Smooth muscle cell (in vitro differentiated cells): ENCODE measurements around the gene TMEM200A. TPM values are rescaled to one million over a fixed set of nuclear protein-coding genes. Genes with fewer than 3 reads are reported as not detected.

Experiments used
- DNase-seq: peaks from one replicate; lab custom pipeline; 2025; ENCODE audit not compliant: unreplicated experiment; lab: John Stamatoyannopoulos, UW
- H2AFZ ChIP-seq: fragments of 200-600 bp; sonication (generic); 2 replicates; pipeline ENCODE4 v1.6.0; 2016; ENCODE audit warnings: antibody characterized with exemption, low read depth, mild to moderate bottlenecking
- H3F3A ChIP-seq: fragments of 200-600 bp; sonication (generic); 2 replicates; pipeline ENCODE4 v1.6.0; 2017; ENCODE audit warnings: antibody characterized with exemption, low read depth
- H3K27ac ChIP-seq: fragments of 200-600 bp; sonication (generic); 2 replicates; pipeline ENCODE4 v1.5.1; 2016; ENCODE audit warnings: low read depth, mild to moderate bottlenecking
- H3K27me3 ChIP-seq: fragments of 200-600 bp; sonication (generic); 2 replicates; pipeline ENCODE4 v1.6.1; 2016; ENCODE audit warnings: low read depth, mild to moderate bottlenecking
- H3K36me3 ChIP-seq: fragments of 200-600 bp; sonication (generic); 2 replicates; pipeline ENCODE4 v1.5.1; 2016; ENCODE audit warnings: low read depth
- H3K4me1 ChIP-seq: fragments of 200-600 bp; sonication (generic); 2 replicates; pipeline ENCODE4 v1.5.1; 2016; ENCODE audit warnings: low read depth
- H3K4me2 ChIP-seq: fragments of 200-600 bp; sonication (generic); 2 replicates; pipeline ENCODE4 v1.6.0; 2016; ENCODE audit warnings: mild to moderate bottlenecking
- H3K4me3 ChIP-seq: fragments of 200-600 bp; sonication (generic); 2 replicates; pipeline ENCODE4 v1.5.1; 2016; ENCODE audit warnings: mild to moderate bottlenecking
- H3K79me2 ChIP-seq: fragments of 200-600 bp; sonication (generic); 2 replicates; pipeline ENCODE4 v1.6.0; 2016; ENCODE audit warnings: low read depth, mild to moderate bottlenecking
- H3K9ac ChIP-seq: fragments of 200-600 bp; sonication (generic); 2 replicates; pipeline ENCODE4 v1.6.0; 2016; ENCODE audit warnings: low read depth
- H3K9me3 ChIP-seq: fragments of 200-600 bp; sonication (generic); replicated peaks from 2 replicates; pipeline ENCODE4 v1.5.1; 2016; ENCODE audit warnings: low read depth
- H4K20me1 ChIP-seq: fragments of 200-600 bp; sonication (generic); 2 replicates; pipeline ENCODE4 v1.6.0; 2016; ENCODE audit warnings: low read depth
- WGBS: methylation state at CpG from one replicate; pipeline ENCODE4 v1.1.7; 2016; ENCODE audit warnings: low lambda C conversion rate; 5-methylcytosine and 5-hydroxymethylcytosine counted together
- polyA plus RNA-seq: library from polyadenylated mRNA; unstranded; fragments of >200 nt; fragmentation: Nextera tagmentation; extraction: Ambion mirVana; gene quantifications from 2 replicates; pipeline ENCODE4 v1.2.1, GENCODE V29; 2016
- total RNA-seq: library from RNA; depleted of rRNA; stranded (reverse); fragments of >200 nt; gene quantifications from 2 replicates; pipeline ENCODE4 v1.2.3, GENCODE V29; 2014
- TF ChIP-seq, protein P1 (sequence below): fragments of 200-600 bp; sonication (generic); IDR thresholded peaks from 2 replicates; pipeline ENCODE4 v1.5.1; 2017; ENCODE audit warnings: borderline replicate concordance, mild to moderate bottlenecking, antibody characterized with exemption; ENCODE audit not compliant: insufficient read depth, poor library complexity, severe bottlenecking

TMEM200A gene
- total and polyA plus RNA-seq, 2 experiments from 2014 or later = 84.7 to 116 TPM

DNA sequence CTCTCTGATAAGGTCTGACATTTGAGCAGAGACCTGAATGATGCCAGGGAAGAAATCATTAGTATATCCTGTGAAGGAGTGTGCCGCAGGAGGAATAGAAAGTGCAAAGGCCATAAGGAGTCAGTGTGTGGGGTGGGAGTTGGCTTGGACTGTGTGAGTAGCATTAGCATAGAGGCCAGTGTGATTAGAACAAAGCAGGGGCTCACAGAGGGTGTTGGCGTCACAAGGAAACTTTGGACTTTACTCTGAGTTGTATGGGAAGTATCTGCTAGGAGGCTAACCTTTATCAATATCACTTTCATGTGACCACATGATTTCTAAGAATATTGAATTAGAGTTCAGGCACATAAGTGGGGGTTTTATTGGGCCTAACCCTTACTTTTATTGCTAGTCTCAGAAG lies 12.1 kb downstream of the TMEM200A start:
- H3K4me1 ChIP-seq = no peaks in the 10 kb centered on the region
- H4K20me1 ChIP-seq = peaks cover 99% of the 10 kb centered on the region
- H3K36me3 ChIP-seq = no peaks in the 10 kb centered on the region
- no peak overlapping the region for H3K9ac ChIP-seq
- H3K9me3 ChIP-seq = no peaks in the 10 kb centered on the region
- H3K4me3 ChIP-seq = no peak overlapping the region
- no peaks in the 10 kb centered on the region for H3K27me3 ChIP-seq
- no peak overlapping the region for H2AFZ ChIP-seq
- no peak for DNase-seq
- TF ChIP-seq, protein P1, sequence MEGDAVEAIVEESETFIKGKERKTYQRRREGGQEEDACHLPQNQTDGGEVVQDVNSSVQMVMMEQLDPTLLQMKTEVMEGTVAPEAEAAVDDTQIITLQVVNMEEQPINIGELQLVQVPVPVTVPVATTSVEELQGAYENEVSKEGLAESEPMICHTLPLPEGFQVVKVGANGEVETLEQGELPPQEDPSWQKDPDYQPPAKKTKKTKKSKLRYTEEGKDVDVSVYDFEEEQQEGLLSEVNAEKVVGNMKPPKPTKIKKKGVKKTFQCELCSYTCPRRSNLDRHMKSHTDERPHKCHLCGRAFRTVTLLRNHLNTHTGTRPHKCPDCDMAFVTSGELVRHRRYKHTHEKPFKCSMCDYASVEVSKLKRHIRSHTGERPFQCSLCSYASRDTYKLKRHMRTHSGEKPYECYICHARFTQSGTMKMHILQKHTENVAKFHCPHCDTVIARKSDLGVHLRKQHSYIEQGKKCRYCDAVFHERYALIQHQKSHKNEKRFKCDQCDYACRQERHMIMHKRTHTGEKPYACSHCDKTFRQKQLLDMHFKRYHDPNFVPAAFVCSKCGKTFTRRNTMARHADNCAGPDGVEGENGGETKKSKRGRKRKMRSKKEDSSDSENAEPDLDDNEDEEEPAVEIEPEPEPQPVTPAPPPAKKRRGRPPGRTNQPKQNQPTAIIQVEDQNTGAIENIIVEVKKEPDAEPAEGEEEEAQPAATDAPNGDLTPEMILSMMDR = no peak
- H3F3A ChIP-seq = no peaks in the 10 kb centered on the region
- H3K27ac ChIP-seq = no peak overlapping the region
- peaks cover 99% of the 10 kb centered on the region for H3K79me2 ChIP-seq
- 95% methylated on average over 2 of the region's 2 CpGs for WGBS
- no peak overlapping the region for H3K4me2 ChIP-seq

DNA sequence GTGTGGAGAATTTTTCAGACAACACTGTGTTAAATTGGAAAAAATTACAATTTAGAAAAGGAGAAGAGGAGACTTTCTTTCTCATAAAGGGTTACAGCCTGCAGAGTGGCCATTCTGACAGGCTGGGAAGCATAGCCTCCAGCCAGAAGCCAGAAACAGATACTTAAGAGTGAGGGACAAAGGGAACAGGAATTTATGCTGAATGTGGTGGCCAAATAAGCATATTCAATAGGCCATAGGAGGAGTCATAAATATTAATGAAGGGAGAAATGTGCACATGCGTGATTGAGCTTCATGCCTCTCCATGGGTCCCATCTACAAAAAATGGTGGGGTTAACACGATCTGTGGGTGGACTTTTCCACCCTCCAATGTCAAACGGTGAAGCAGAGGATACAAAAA lies 13.4 kb downstream of the TMEM200A start:
- Histone ChIP-seq H3K9ac (no peak overlapping the region), H3K27me3 (no peaks in the 10 kb centered on the region), H3K9me3 (no peaks in the 10 kb centered on the region), H3K36me3 (no peaks in the 10 kb centered on the region), H3K4me1 (no peaks in the 10 kb centered on the region), H2AFZ (no peak overlapping the region), H3K79me2 (peaks cover 99% of the 10 kb centered on the region), H3K4me2 (no peak overlapping the region), H3K27ac (no peak overlapping the region), H4K20me1 (peaks cover 99% of the 10 kb centered on the region), H3K4me3 (no peak overlapping the region), H3F3A (no peaks in the 10 kb centered on the region)
- TF ChIP-seq, protein P1 = no peak
- DNase-seq = no peak
- 91% methylated on average over 3 of the region's 3 CpGs for WGBS

DNA sequence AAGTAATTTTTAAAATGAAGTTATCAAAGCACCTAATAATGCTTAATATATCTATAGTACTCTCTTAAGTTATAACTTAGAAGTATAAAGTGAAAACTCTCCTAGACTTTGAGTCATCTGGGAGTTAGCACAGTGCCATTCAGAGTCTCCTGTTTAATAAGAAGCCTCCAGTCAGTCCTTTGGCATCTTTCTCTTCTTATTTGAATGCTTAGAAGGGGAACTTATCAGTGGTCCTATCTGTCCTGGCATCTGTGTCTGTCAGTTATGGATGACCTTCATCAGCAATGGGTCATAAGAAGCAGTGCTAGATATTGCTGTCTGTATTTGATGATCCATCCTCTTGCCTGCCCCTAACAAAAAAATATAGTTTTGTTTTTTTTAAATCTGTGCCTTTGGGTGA lies 15.2 kb downstream of the TMEM200A start:
- DNase-seq = no peak
- Histone ChIP-seq H3K27me3 (no peaks in the 10 kb centered on the region), H4K20me1 (peaks cover 100% of the 10 kb centered on the region), H3K4me2 (no peak overlapping the region), H3K9me3 (no peaks in the 10 kb centered on the region), H3K79me2 (peaks cover 95% of the 10 kb centered on the region), H3K4me1 (peaks cover 15% of the 10 kb centered on the region), H3K4me3 (no peak overlapping the region), H3K9ac (no peak overlapping the region), H2AFZ (no peak overlapping the region), H3K36me3 (no peaks in the 10 kb centered on the region), H3K27ac (no peak overlapping the region), H3F3A (no peaks in the 10 kb centered on the region)
- TF ChIP-seq, protein P1 = no peak
